HG03108 (cell line): ENCODE results near the gene VAC14.

ENCODE experiments used
- ATAC-seq: cut with Tn5 transposase; IDR thresholded peaks from one replicate; pipeline ENCODE4 v1.9.1; 2021; ENCODE audit warnings: moderate library complexity; ENCODE audit not compliant: unreplicated experiment

The VAC14 gene

GRCh38 chr16:70694868-70695218, 106.1 kb downstream of the VAC14 start:
- ATAC-seq: no peak

GRCh38 chr16:70694088-70694867, 106.7 kb downstream of the VAC14 start:
- no peak for ATAC-seq

- no peak for ATAC-seq
These were observed 107.9 kb downstream of the VAC14 start for GRCh38 chr16:70692873-70693671.

GRCh38 chr16:70692130-70692872, 108.7 kb downstream of the VAC14 start:
- ATAC-seq: no peak

GRCh38 chr16:70691223-70692129, 109.5 kb downstream of the VAC14 start:
- ATAC-seq: no peak

GRCh38 chr16:70689970-70690891, 110.7 kb downstream of the VAC14 start:
- no peak for ATAC-seq

- ATAC-seq: no peak
These were observed 111.7 kb downstream of the VAC14 start for GRCh38 chr16:70689035-70689969.

GRCh38 chr16:70688246-70688742, 112.7 kb downstream of the VAC14 start:
- no peak for ATAC-seq

- no peak for ATAC-seq
These were observed 113.2 kb downstream of the VAC14 start for GRCh38 chr16:70687671-70688245.

- ATAC-seq: no peak
These were observed 113.9 kb downstream of the VAC14 start for GRCh38 chr16:70687102-70687511.

- no peak for ATAC-seq
These were observed 114.4 kb downstream of the VAC14 start for GRCh38 chr16:70686376-70687101.

GRCh38 chr16:70685938-70686375, 115.0 kb downstream of the VAC14 start, which contains the start of gene MTSS2:
MTSS2 (minus strand) TSS chr16:70686053; CDS start chr16:70685791, 262 bp downstream.
- no peak for ATAC-seq

- ATAC-seq: no peak
These were observed 115.7 kb downstream of the VAC14 start for GRCh38 chr16:70685061-70685937.

GRCh38 chr16:70684146-70685060, 116.6 kb downstream of the VAC14 start:
- no peak for ATAC-seq
